Astrocyte (in vitro differentiated cells and primary cell): ENCODE measurements around the gene SCNN1B. TPM values are rescaled to one million over a fixed set of nuclear protein-coding genes. Genes with fewer than 3 reads are reported as not detected.

Source experiments
- DNase-seq: peaks from one replicate; pipeline ENCODE4 v3.0.0-alpha.2; 2010; ENCODE audit warnings: low read depth
- FAIRE-seq: peaks from 2 replicates; lab custom pipeline; 2011; peaks lifted over from hg19 to GRCh38; lab: Jason Lieb, UNC
- H2AFZ ChIP-seq: 2 replicates; pipeline ENCODE4 v1.6.0; 2012; ENCODE audit warnings: low read depth, low read length, inconsistent platforms
- H3K27ac ChIP-seq: 2 replicates; pipeline ENCODE4 v1.5.1; 2011; ENCODE audit warnings: low read depth, low read length, inconsistent platforms
- H3K27me3 ChIP-seq: 2 replicates; pipeline ENCODE4 v1.6.0; 2011; ENCODE audit warnings: low read length, inconsistent platforms; ENCODE audit not compliant: insufficient read depth
- H3K36me3 ChIP-seq: 2 replicates; pipeline ENCODE4 v1.5.1; 2011; ENCODE audit warnings: low read length, inconsistent platforms; ENCODE audit not compliant: insufficient read depth
- H3K4me1 ChIP-seq: 2 replicates; pipeline ENCODE4 v1.5.1; 2011; ENCODE audit warnings: low read length, inconsistent platforms; ENCODE audit not compliant: insufficient read depth
- H3K4me2 ChIP-seq: 2 replicates; pipeline ENCODE4 v1.6.0; 2012; ENCODE audit warnings: low read length, inconsistent platforms
- H3K4me3 ChIP-seq: 2 replicates; pipeline ENCODE4 v1.5.1; 2011; ENCODE audit warnings: low read depth, mild to moderate bottlenecking, low read length, inconsistent platforms; ENCODE audit not compliant: insufficient read depth
- H3K79me2 ChIP-seq: 2 replicates; pipeline ENCODE4 v1.6.0; 2012; ENCODE audit warnings: mild to moderate bottlenecking, low read length, inconsistent platforms; ENCODE audit not compliant: insufficient read depth
- H3K9ac ChIP-seq: 2 replicates; pipeline ENCODE4 v1.6.0; 2012; ENCODE audit warnings: mild to moderate bottlenecking, low read length, inconsistent platforms
- H3K9me3 ChIP-seq: 2 replicates; pipeline ENCODE4 v1.5.1; 2012; ENCODE audit warnings: low read depth, mild to moderate bottlenecking, low read length, inconsistent platforms; ENCODE audit not compliant: insufficient read depth
- H4K20me1 ChIP-seq: 2 replicates; pipeline ENCODE4 v1.6.0; 2012; ENCODE audit warnings: low read length, inconsistent platforms; ENCODE audit not compliant: insufficient read depth
- H3K27ac Mint-ChIP-seq: one replicate; pipeline ENCODE4 v1.8.0; 2021; ENCODE audit warnings: mild to moderate bottlenecking, mixed read lengths; ENCODE audit not compliant: unreplicated experiment
- H3K27me3 Mint-ChIP-seq: one replicate; pipeline ENCODE4 v1.8.0; 2021; ENCODE audit warnings: low read depth, mixed read lengths; ENCODE audit not compliant: unreplicated experiment
- H3K36me3 Mint-ChIP-seq: one replicate; pipeline ENCODE4 v1.8.0; 2021; ENCODE audit warnings: low read depth, mixed read lengths; ENCODE audit not compliant: unreplicated experiment
- H3K4me1 Mint-ChIP-seq: one replicate; pipeline ENCODE4 v1.8.0; 2021; ENCODE audit warnings: low read depth, mixed read lengths; ENCODE audit not compliant: unreplicated experiment
- H3K4me3 Mint-ChIP-seq: one replicate; pipeline ENCODE4 v1.8.0; 2021; ENCODE audit warnings: mild to moderate bottlenecking, moderate library complexity, mixed read lengths; ENCODE audit not compliant: unreplicated experiment
- H3K9me3 Mint-ChIP-seq: one replicate; pipeline ENCODE4 v1.8.0; 2021; ENCODE audit warnings: mild to moderate bottlenecking, mixed read lengths; ENCODE audit not compliant: unreplicated experiment
- EZH2 ChIP-seq: IDR thresholded peaks from 2 replicates; pipeline ENCODE4 v1.6.1; 2012; ENCODE audit warnings: mild to moderate bottlenecking, low read length, inconsistent platforms; ENCODE audit not compliant: insufficient read depth
- total RNA-seq: library from RNA; stranded (reverse); gene quantifications from 2 replicates; pipeline ENCODE4 v1.2.1, GENCODE V29; 2021
- TF ChIP-seq, protein P1 (sequence below): IDR thresholded peaks from 2 replicates; pipeline ENCODE4 v1.5.1; 2011; ENCODE audit warnings: low read depth, mild to moderate bottlenecking, inconsistent platforms, low read length, moderate library complexity; ENCODE audit not compliant: insufficient read depth

Gene SCNN1B
- total RNA-seq, 1 donor from 2014 or later: not detected

DNA sequence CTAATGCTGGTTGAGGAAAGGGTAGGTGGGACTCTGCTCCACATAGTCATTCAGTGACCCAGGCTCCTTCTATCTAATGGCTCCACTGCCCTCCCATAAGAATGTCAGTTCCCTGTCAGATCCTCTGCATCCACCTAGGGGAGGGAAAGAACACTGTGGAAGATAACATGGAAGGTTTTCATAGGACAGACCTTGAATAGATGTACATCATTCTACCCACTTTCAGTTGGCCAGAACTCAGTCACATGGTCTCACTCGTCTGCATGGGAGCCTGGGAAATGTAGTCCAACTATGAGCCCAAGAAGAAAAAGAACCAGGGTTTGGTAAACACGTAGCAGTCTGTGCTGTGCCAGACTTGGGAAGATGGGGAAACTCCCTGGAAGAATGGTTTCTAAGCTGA, 27.1 kb upstream of the SCNN1B start:
- Histone ChIP-seq H3K36me3 (no peaks in the 10 kb centered on the region), H2AFZ (no peak overlapping the region), H4K20me1 (no peaks in the 10 kb centered on the region), H3K4me2 (no peak overlapping the region), H3K4me1 (no peaks in the 10 kb centered on the region), H3K27ac (no peak overlapping the region), H3K79me2 (no peaks in the 10 kb centered on the region), H3K9me3 (no peaks in the 10 kb centered on the region), H3K9ac (no peak overlapping the region), H3K4me3 (no peak overlapping the region), H3K27me3 (no peaks in the 10 kb centered on the region)
- Mint-ChIP-seq H3K36me3 (no peaks in the 10 kb centered on the region), H3K27me3 (peaks cover 7% of the 10 kb centered on the region), H3K4me1 (no peaks in the 10 kb centered on the region), H3K4me3 (no peak overlapping the region), H3K27ac (no peak overlapping the region), H3K9me3 (peaks cover 6% of the 10 kb centered on the region)
- DNase-seq (no peak), FAIRE-seq (no peak)
- TF ChIP-seq, protein P1, sequence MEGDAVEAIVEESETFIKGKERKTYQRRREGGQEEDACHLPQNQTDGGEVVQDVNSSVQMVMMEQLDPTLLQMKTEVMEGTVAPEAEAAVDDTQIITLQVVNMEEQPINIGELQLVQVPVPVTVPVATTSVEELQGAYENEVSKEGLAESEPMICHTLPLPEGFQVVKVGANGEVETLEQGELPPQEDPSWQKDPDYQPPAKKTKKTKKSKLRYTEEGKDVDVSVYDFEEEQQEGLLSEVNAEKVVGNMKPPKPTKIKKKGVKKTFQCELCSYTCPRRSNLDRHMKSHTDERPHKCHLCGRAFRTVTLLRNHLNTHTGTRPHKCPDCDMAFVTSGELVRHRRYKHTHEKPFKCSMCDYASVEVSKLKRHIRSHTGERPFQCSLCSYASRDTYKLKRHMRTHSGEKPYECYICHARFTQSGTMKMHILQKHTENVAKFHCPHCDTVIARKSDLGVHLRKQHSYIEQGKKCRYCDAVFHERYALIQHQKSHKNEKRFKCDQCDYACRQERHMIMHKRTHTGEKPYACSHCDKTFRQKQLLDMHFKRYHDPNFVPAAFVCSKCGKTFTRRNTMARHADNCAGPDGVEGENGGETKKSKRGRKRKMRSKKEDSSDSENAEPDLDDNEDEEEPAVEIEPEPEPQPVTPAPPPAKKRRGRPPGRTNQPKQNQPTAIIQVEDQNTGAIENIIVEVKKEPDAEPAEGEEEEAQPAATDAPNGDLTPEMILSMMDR: no peak
- TF ChIP-seq EZH2: no peak

DNA sequence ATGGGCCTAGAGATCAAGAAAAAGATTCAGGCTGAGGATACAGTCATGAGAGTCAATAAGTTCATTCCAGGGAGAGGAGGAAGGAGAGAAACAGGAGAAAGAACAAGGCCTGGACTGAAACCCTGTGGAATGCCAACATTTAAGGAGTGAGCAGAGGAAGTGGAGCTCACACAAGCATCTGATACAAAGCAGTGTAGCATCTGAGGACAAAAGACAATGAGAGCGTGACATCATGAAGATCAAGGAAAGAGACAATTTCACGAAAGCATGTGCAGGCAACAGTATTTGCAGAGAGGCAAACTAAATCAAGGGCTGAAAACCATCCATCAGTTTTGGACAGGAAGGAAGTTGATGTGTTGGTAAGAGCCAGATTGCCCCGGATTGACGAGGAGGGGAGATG, 25.3 kb upstream of the SCNN1B start:
- Mint-ChIP-seq H3K4me1 (no peaks in the 10 kb centered on the region), H3K27ac (no peak overlapping the region), H3K36me3 (no peaks in the 10 kb centered on the region), H3K27me3 (peaks cover 7% of the 10 kb centered on the region), H3K9me3 (peaks cover 6% of the 10 kb centered on the region), H3K4me3 (no peak overlapping the region)
- TF ChIP-seq, protein P1: no peak
- TF ChIP-seq EZH2: no peak
- Histone ChIP-seq H3K79me2 (no peaks in the 10 kb centered on the region), H2AFZ (no peak overlapping the region), H3K4me3 (no peak overlapping the region), H3K27me3 (no peaks in the 10 kb centered on the region), H3K9me3 (no peaks in the 10 kb centered on the region), H3K9ac (no peak overlapping the region), H4K20me1 (no peaks in the 10 kb centered on the region), H3K36me3 (no peaks in the 10 kb centered on the region), H3K4me2 (no peak overlapping the region), H3K4me1 (peaks cover 3% of the 10 kb centered on the region), H3K27ac (no peak overlapping the region)
- no peak for DNase-seq
- no peak for FAIRE-seq

GRCh38 chr16:23278031-23278430, 24.1 kb upstream of the SCNN1B start:
- H3K9me3 Mint-ChIP-seq: peaks cover 6% of the 10 kb centered on the region
- no peak for FAIRE-seq

More at GRCh38 chr16:23278031-23278430, 24.1 kb upstream of the SCNN1B start:
- no peaks in the 10 kb centered on the region for H4K20me1 ChIP-seq
- no peaks in the 10 kb centered on the region for H3K27me3 ChIP-seq
- H3K36me3 Mint-ChIP-seq: no peaks in the 10 kb centered on the region
- no peak overlapping the region for H3K27ac ChIP-seq
- peaks cover 7% of the 10 kb centered on the region for H3K27me3 Mint-ChIP-seq
- H3K4me1 ChIP-seq: peaks cover 3% of the 10 kb centered on the region
- H3K4me1 Mint-ChIP-seq: no peaks in the 10 kb centered on the region
- no peaks in the 10 kb centered on the region for H3K79me2 ChIP-seq
- no peak overlapping the region for H3K4me3 Mint-ChIP-seq
- H3K36me3 ChIP-seq: no peaks in the 10 kb centered on the region
- no peak overlapping the region for H3K27ac Mint-ChIP-seq
- TF ChIP-seq, protein P1: no peak
- no peak for TF ChIP-seq EZH2
- no peak overlapping the region for H3K9ac ChIP-seq
- no peak for DNase-seq
- no peak overlapping the region for H2AFZ ChIP-seq
- no peaks in the 10 kb centered on the region for H3K9me3 ChIP-seq
- H3K4me2 ChIP-seq: no peak overlapping the region
- H3K4me3 ChIP-seq: no peak overlapping the region
